H1 (cell line): ENCODE data around the gene HS6ST2. TPM values are rescaled to one million over a fixed set of nuclear protein-coding genes. Genes with fewer than 3 reads are reported as not detected.

Experiments
- CTCF ChIA-PET: fragments of 300-600 bp; sonication (Branson Sonifier 250); formaldehyde crosslinking; loops from one replicate; lab custom pipeline; 2021; ENCODE audit not compliant: partially characterized antibody; lab: Charles Lee
- POLR2A ChIA-PET: fragments of 300-600 bp; sonication (Branson Sonifier 250); formaldehyde crosslinking; loops from one replicate; lab custom pipeline; 2021; ENCODE audit warnings: inconsistent platforms; ENCODE audit not compliant: partially characterized antibody; lab: Charles Lee
- DNase-seq, 2 experiments: peaks; one replicate each; pipeline versions ENCODE4 v3.0.0 to v3.0.0-alpha.2; 2010 to 2022; ENCODE audit warnings: low spot score in 2 of 2, low read depth in 1 of 2, mixed read lengths in 1 of 2
- FAIRE-seq: peaks from 2 replicates; lab custom pipeline; 2011; peaks lifted over from hg19 to GRCh38; lab: Jason Lieb, UNC
- H2AFZ ChIP-seq: 2 replicates; pipeline ENCODE4 v1.8.1; 2012; ENCODE audit warnings: low read length, inconsistent platforms
- H2AK5ac ChIP-seq: 2 replicates; pipeline ENCODE4 v1.6.1; 2013; ENCODE audit warnings: low read depth, low read length
- H2BK120ac ChIP-seq: replicated peaks from 2 replicates; pipeline ENCODE3; 2013; ENCODE audit warnings: low read depth, low read length, inconsistent platforms
- H2BK12ac ChIP-seq: 2 replicates; pipeline ENCODE4 v1.6.1; 2013; ENCODE audit warnings: low read depth, low read length
- H2BK15ac ChIP-seq: 2 replicates; pipeline ENCODE4 v1.6.1; 2013; ENCODE audit warnings: low read length
- H2BK20ac ChIP-seq: 2 replicates; pipeline ENCODE4 v1.6.1; 2013; ENCODE audit warnings: low read length
- H2BK5ac ChIP-seq: 2 replicates; pipeline ENCODE4 v1.6.1; 2013; ENCODE audit warnings: low read depth, low read length
- H3K14ac ChIP-seq: 2 replicates; pipeline ENCODE4 v1.6.1; 2013; ENCODE audit warnings: inconsistent platforms; ENCODE audit not compliant: insufficient read length
- H3K18ac ChIP-seq: 2 replicates; pipeline ENCODE4 v1.6.1; 2013; ENCODE audit warnings: low read length; ENCODE audit errors: extremely low read depth
- H3K23ac ChIP-seq: 2 replicates; pipeline ENCODE4 v1.6.1; 2013; ENCODE audit warnings: inconsistent platforms; ENCODE audit not compliant: insufficient read length
- H3K23me2 ChIP-seq: 2 replicates; pipeline ENCODE4 v1.6.1; 2013; ENCODE audit warnings: low read depth, low read length
- H3K27ac ChIP-seq: 2 replicates; pipeline ENCODE4 v1.6.1; 2011; ENCODE audit warnings: low read depth, low read length, inconsistent platforms
- H3K27me3 ChIP-seq, 4 experiments: replicated peaks in 1 of 4; 1 replicate in 1 of 4; 2 replicates in 3 of 4; pipeline versions ENCODE4 v1.6.1 to v1.8.1; 2011 to 2013; ENCODE audit warnings: low read length in 3 of 4, mild to moderate bottlenecking in 3 of 4, inconsistent platforms in 2 of 4, mixed read lengths in 2 of 4, moderate library complexity in 1 of 4; ENCODE audit not compliant: control insufficient read depth in 3 of 4, insufficient read depth in 3 of 4; ENCODE audit errors: extremely low read depth in 1 of 4
- H3K36me3 ChIP-seq, 4 experiments: 2 replicates each; pipeline versions ENCODE4 v1.6.1 to v1.8.1; 2011 to 2013; ENCODE audit warnings: mild to moderate bottlenecking in 4 of 4, low read length in 3 of 4, moderate library complexity in 2 of 4, control low read depth in 1 of 4, inconsistent platforms in 1 of 4; ENCODE audit not compliant: insufficient read depth in 4 of 4, control insufficient read depth in 2 of 4
- H3K4ac ChIP-seq: replicated peaks from 2 replicates; pipeline ENCODE3; 2013; ENCODE audit warnings: low read length, low read depth, mixed read lengths, inconsistent platforms; ENCODE audit not compliant: insufficient read length
- H3K4me1 ChIP-seq, 4 experiments: replicated peaks in 1 of 4; 1 replicate in 1 of 4; 2 replicates in 3 of 4; pipeline versions ENCODE4 v1.6.1 to v1.8.1; 2011 to 2013; ENCODE audit warnings: low read length in 3 of 4, inconsistent platforms in 2 of 4, mixed read lengths in 1 of 4; ENCODE audit not compliant: insufficient read depth in 4 of 4, control insufficient read depth in 3 of 4
- H3K4me2 ChIP-seq, 2 experiments: 2 replicates each; pipeline versions ENCODE4 v1.6.1 to v1.8.1; 2011 to 2013; ENCODE audit warnings: low read depth in 2 of 2, low read length in 2 of 2, control low read depth in 1 of 2, inconsistent platforms in 1 of 2, mild to moderate bottlenecking in 1 of 2; ENCODE audit not compliant: insufficient read depth in 1 of 2
- H3K4me3 ChIP-seq, 4 experiments: fragments of 200-600, 300-600 bp in 1 of 4; sonication (generic), shearing (Covaris generic), sonication (Bioruptor Twin) in 1 of 4; 2 replicates each; pipeline versions ENCODE4 v1.5.1 to v1.8.1; 2011 to 2016; ENCODE audit warnings: low read length in 4 of 4, low read depth in 3 of 4, control low read depth in 2 of 4, inconsistent platforms in 2 of 4, mild to moderate bottlenecking in 2 of 4, mixed read lengths in 1 of 4, moderate library complexity in 1 of 4; ENCODE audit not compliant: insufficient read depth in 2 of 4; ENCODE audit errors: extremely low read depth in 1 of 4
- H3K56ac ChIP-seq: replicated peaks from 2 replicates; pipeline ENCODE3; 2013; ENCODE audit warnings: low read depth, mild to moderate bottlenecking, mixed read lengths, low read length, inconsistent platforms; ENCODE audit not compliant: insufficient read length
- H3K79me1 ChIP-seq: 2 replicates; pipeline ENCODE4 v1.6.1; 2013; ENCODE audit warnings: low read depth, low read length, control low read depth
- H3K79me2 ChIP-seq, 2 experiments: 2 replicates each; pipeline versions ENCODE4 v1.6.1 to v1.8.1; 2012 to 2013; ENCODE audit warnings: low read length in 2 of 2, mild to moderate bottlenecking in 2 of 2, inconsistent platforms in 1 of 2; ENCODE audit not compliant: insufficient read depth in 2 of 2, control insufficient read depth in 1 of 2
- H3K9ac ChIP-seq, 4 experiments: replicated peaks in 1 of 4; 1 replicate in 1 of 4; 2 replicates in 3 of 4; pipeline versions ENCODE4 v1.6.1 to v1.8.1; 2011 to 2013; ENCODE audit warnings: low read depth in 3 of 4, low read length in 3 of 4, control low read depth in 2 of 4, mild to moderate bottlenecking in 2 of 4, moderate library complexity in 2 of 4, inconsistent platforms in 1 of 4; ENCODE audit errors: extremely low read depth in 1 of 4
- H3K9me3 ChIP-seq, 2 experiments: 2 replicates each; pipeline versions ENCODE4 v1.6.1 to v1.8.1; 2012 to 2013; ENCODE audit warnings: mild to moderate bottlenecking in 2 of 2, moderate library complexity in 2 of 2, control low read depth in 1 of 2, inconsistent platforms in 1 of 2, low read depth in 1 of 2, low read length in 1 of 2, mixed read lengths in 1 of 2; ENCODE audit not compliant: insufficient read depth in 2 of 2
- H4K20me1 ChIP-seq, 2 experiments: replicated peaks in 1 of 2; 2 replicates each; pipeline versions ENCODE3 to v1.8.1; 2011 to 2013; ENCODE audit warnings: inconsistent platforms in 2 of 2, low read length in 2 of 2, mild to moderate bottlenecking in 1 of 2; ENCODE audit not compliant: insufficient read depth in 2 of 2, control insufficient read depth in 1 of 2
- H4K5ac ChIP-seq: 2 replicates; pipeline ENCODE4 v1.6.1; 2013; ENCODE audit warnings: low read length, low read depth, mixed read lengths, inconsistent platforms; ENCODE audit not compliant: insufficient read length
- H4K8ac ChIP-seq: 2 replicates; pipeline ENCODE4 v1.8.0; 2013; ENCODE audit warnings: mild to moderate bottlenecking, moderate library complexity, low read length, inconsistent platforms; ENCODE audit not compliant: insufficient read depth; ENCODE audit errors: extremely low read depth
- H4K91ac ChIP-seq: replicated peaks from 2 replicates; pipeline ENCODE3; 2013; ENCODE audit warnings: low read length, mixed read lengths, inconsistent platforms; ENCODE audit not compliant: insufficient read length
- CBX5 ChIP-seq: fragments of 300-800, 300-1000 bp; sonication (generic); IDR thresholded peaks from 2 replicates; pipeline ENCODE4 v1.7.1; 2016; ENCODE audit warnings: antibody characterized with exemption, low read length, low read depth
- CREB1 ChIP-seq: IDR thresholded peaks from 2 replicates; pipeline ENCODE4 v1.6.1; 2012; ENCODE audit warnings: inconsistent platforms
- CTBP2 ChIP-seq: IDR thresholded peaks from 2 replicates; pipeline ENCODE4 v1.7.0; 2011; ENCODE audit warnings: borderline replicate concordance, mild to moderate bottlenecking, moderate library complexity, mixed read lengths, low read length; ENCODE audit not compliant: insufficient read depth, insufficient read length
- GTF2F1 ChIP-seq: IDR thresholded peaks from 2 replicates; pipeline ENCODE4 v1.6.1; 2012; ENCODE audit warnings: low read depth, low read length, improper control_type of control experiment, borderline replicate concordance
- HDAC6 ChIP-seq: IDR thresholded peaks from one replicate; pipeline ENCODE4 v1.7.1; 2012; ENCODE audit warnings: low read depth, mild to moderate bottlenecking, inconsistent platforms, low read length, moderate library complexity
- MAX ChIP-seq: IDR thresholded peaks from 2 replicates; pipeline ENCODE4 v1.6.1; 2012; ENCODE audit warnings: inconsistent platforms
- POLR2A ChIP-seq, 2 experiments: IDR thresholded peaks; 1 replicate in 1 of 2; 2 replicates in 1 of 2; pipeline ENCODE4 v1.6.1; 2011; ENCODE audit warnings: low read depth in 2 of 2, low read length in 2 of 2, mild to moderate bottlenecking in 2 of 2; ENCODE audit errors: control extremely low read depth in 1 of 2
- RBBP5 ChIP-seq: IDR thresholded peaks from 2 replicates; pipeline ENCODE4 v1.7.1; 2012; ENCODE audit warnings: low read depth, mild to moderate bottlenecking, inconsistent platforms, low read length, moderate library complexity, borderline replicate concordance
- WGBS, 2 experiments: shearing (Covaris generic) in 1 of 2; methylation state at CpG; one replicate each; pipeline versions ENCODE4 v1.1.6 to v1.1.7; 2013 to 2015; ENCODE audit warnings: low lambda C conversion rate in 2 of 2, mixed read lengths in 2 of 2, inconsistent platforms in 1 of 2, low coverage in 1 of 2, missing lambda C conversion rate in 1 of 2; ENCODE audit not compliant: insufficient replicate concordance in 2 of 2, insufficient coverage in 1 of 2, insufficient read length in 1 of 2; ENCODE audit errors: extremely low coverage in 1 of 2, missing lambda C conversion rate in 1 of 2; 5-methylcytosine and 5-hydroxymethylcytosine counted together
- polyA plus RNA-seq, 7 experiments: library from polyadenylated mRNA; depleted of rRNA in 3 of 7; stranded (reverse) in 5 of 7; unstranded in 2 of 7; fragments of >200 nt in 5 of 7; fragments of 200-250 nt in 2 of 7; gene quantifications; 1 replicate in 5 of 7; 2 replicates in 1 of 7; 4 replicates in 1 of 7; pipeline versions ENCODE4 v1.2.1 to v1.2.3, GENCODE V29; 2011 to 2013; ENCODE audit warnings: missing spikeins in 2 of 7, mixed read lengths in 2 of 7
- total RNA-seq: library from RNA; stranded (reverse); fragmentation: NEBNext Ultra II Directional; extraction: Animal tissue kit (Norgen Biotek cat#: 25700); gene quantifications from 2 replicates; pipeline ENCODE4 v1.2.1, GENCODE V29; 2021

The HS6ST2 gene
- total and polyA plus RNA-seq, 2 of the 8 experiments (the other 6 are each of a cell fraction or from before 2014, with no cell fraction given): 3.9 TPM

GRCh38 chrX:132744470-132744869, 214.0 kb downstream of the HS6ST2 start:
- Histone ChIP-seq H3K36me3 (no peaks in the 10 kb centered on the region), H2AFZ (no peak overlapping the region), H2BK12ac (no peak overlapping the region), H2BK5ac (no peak overlapping the region), H3K79me1 (no peaks in the 10 kb centered on the region), H3K4me2 (no peak overlapping the region), H2AK5ac (no peak overlapping the region), H3K4me3 (no peak overlapping the region), H3K56ac (no peak overlapping the region), H2BK120ac (no peak overlapping the region), H2BK20ac (no peak overlapping the region), H4K5ac (no peak overlapping the region), H3K4me1 (peaks cover 2 to 12% (median 6%) of the 10 kb centered on the region in 4 experiments; a peak in 4 of 7 replicates), H3K14ac (no peak overlapping the region), H3K23me2 (no peaks in the 10 kb centered on the region), H3K18ac (no peak overlapping the region), H3K4ac (no peak overlapping the region), H3K23ac (no peak overlapping the region), H3K27me3 (peaks cover 1 to 32% (median 14%) of the 10 kb centered on the region in 4 experiments; a peak in 6 of 7 replicates), H4K91ac (no peak overlapping the region), H4K20me1 (no peaks in the 10 kb centered on the region), H3K9me3 (no peaks in the 10 kb centered on the region), H3K9ac (no peak overlapping the region), H3K27ac (no peak overlapping the region), H4K8ac (no peak overlapping the region), H2BK15ac (no peak overlapping the region), H3K79me2 (no peaks in the 10 kb centered on the region)
- POLR2A ChIA-PET: no interaction called here
- DNase-seq (no peak), FAIRE-seq (no peak)
- WGBS, 2 experiments: 86% methylated on average over 1 of the region's 1 CpG; no CpG with 5 or more reads in 1 of the 2 experiments
- no peak for TF ChIP-seq HDAC6
- TF ChIP-seq POLR2A (IDR thresholded peaks at IDR 0.05; ENCODE audit: control extremely low read depth in 1 of 2, low read depth in 2 of 2, low read length in 2 of 2): no peak
- TF ChIP-seq GTF2F1: no peak
- no peak for TF ChIP-seq CTBP2
- no peak for TF ChIP-seq CREB1
- TF ChIP-seq MAX: no peak
- no peak for TF ChIP-seq RBBP5
- TF ChIP-seq CBX5: no peak
- CTCF ChIA-PET: interaction anchor here (1.1 to 1.2 kb wide), 2 partner anchors 203 to 261 kb away, joined by 3 to 4 read pairs; no protein-coding TSS in a partner anchor
